Measurements from ENCODE around the gene GP1BA.

GP1BA gene

GRCh38 chr17:4978726-4979125, 46.6 kb downstream of the GP1BA start:
- no peak for DNase-seq

GRCh38 chr17:4980644-4981216, 48.7 kb downstream of the GP1BA start:
- no peak for DNase-seq

- DNase-seq, result no peak
Observed at GRCh38 chr17:4982305-4982704, 50.2 kb downstream of the GP1BA start.

All from activated naive CD4-positive, alpha-beta T cell treated with anti-CD3 and anti-CD28 coated beads, Interleukin-2, amount 50 U/mL, for 16 hours (primary cell).